Kidney capillary endothelial cell (primary cell): ENCODE results near the gene UNC5A.

ENCODE experiments used
- DNase-seq: peaks from one replicate; pipeline ENCODE4 v3.0.0-alpha.2; 2018; ENCODE audit warnings: low spot score

The UNC5A gene

DNA sequence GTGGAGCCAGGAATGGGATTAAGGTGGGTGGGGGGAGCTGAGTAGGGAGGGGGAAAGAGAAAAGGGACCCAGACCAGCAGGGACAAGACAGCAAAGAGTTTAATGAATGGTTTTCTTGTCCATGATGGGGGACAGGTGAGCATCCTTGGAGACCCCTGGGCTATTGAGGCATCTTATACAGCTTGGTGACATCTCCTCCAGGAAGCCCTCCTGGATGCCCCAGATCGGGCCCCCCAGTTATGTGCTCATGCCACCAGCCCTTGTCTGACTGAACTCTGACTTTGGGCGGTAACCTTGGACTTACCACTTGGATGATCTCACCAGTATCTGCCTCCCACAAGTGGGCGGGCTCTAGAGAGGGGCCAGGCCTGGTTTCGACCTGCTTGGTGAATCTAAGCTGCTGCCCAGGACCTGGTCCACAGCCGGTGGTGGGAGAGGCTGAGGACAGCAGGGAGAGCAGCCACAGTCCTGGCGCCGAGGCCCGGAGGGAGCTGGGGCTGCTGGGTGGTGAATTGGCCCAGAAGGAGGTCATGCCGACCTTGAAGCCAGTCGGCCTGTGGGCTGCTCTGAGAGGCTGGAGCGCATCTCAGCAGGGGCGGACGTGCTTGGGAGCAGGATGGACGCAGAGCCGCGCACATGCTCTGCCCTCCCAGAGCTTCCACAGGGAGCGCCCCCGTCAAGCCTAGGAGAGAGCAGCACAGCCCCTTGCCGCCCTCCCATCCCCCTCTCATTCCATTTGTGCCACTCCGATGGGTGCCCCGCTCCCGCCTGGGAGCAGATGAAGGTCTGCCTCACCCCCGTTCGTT, 36.2 kb downstream of the UNC5A start:
- DNase-seq: no peak

DNA sequence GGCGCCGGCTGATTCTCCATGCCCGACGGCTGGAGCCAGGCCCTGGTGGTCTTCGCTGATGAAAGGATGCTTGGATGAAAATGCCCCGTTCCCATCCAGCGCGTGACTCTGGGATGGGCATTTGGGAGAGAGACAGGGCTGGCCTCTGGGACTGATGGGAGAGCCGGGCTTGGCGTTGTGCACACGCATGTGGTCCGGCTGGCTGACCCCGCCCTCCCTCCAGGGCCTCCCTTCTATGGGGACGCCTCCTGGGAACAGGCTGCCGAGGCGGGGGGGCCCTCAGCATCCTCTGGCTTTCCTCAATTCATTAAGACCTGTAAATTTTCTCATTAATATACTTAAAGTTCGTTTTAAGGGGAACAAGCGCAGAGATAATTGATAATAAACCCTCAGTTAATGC, 36.8 kb downstream of the UNC5A start:
- DNase-seq: no peak

DNA sequence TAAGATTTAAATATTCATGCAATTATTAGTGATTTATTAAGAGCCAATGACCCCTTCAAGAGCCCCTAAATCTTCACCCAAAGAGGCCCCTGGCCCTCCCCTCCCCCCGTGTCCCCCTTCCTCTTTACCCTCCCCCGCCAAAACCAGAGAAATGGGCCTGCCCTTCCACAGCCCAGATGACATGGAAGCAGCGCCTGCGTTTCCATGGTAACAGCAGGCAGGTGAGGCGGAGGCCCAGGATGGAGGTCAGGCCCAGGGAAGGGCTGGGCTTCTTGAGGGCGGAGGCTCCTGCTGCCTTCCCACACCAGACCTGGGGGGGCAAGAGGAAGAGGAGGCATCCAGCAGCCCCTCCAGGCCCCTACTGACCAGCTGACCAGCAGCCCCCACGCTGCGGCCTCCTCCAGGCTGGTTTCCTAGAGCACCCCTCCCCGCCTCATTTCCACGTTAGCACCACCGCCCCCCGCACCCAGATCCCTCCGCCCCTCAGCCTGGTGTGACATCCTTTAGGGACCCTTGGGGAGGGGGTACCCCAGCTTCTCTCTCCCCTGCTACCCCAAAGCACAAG, 37.4 kb downstream of the UNC5A start:
- DNase-seq: no peak

DNA sequence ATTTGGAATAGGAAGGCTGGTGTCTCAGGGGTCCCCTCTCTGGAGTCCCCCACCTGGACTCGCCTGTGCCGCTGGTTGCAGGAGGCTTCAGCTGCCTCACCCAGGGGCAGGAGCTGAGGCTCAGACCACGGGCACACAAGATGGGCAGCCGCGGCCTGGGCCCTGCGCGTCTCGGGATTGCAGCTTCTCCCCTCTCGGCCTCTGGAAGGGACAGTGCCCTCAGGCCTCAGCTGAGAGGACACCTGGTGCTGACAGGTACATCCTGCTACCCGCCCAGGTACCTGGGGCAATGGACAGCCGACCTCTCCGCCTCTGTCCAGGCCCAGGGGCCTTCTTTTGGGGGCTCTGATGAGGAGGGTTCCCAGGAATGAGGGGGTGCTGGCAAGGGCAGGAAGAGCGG, 38.3 kb downstream of the UNC5A start:
- DNase-seq: no peak

DNA sequence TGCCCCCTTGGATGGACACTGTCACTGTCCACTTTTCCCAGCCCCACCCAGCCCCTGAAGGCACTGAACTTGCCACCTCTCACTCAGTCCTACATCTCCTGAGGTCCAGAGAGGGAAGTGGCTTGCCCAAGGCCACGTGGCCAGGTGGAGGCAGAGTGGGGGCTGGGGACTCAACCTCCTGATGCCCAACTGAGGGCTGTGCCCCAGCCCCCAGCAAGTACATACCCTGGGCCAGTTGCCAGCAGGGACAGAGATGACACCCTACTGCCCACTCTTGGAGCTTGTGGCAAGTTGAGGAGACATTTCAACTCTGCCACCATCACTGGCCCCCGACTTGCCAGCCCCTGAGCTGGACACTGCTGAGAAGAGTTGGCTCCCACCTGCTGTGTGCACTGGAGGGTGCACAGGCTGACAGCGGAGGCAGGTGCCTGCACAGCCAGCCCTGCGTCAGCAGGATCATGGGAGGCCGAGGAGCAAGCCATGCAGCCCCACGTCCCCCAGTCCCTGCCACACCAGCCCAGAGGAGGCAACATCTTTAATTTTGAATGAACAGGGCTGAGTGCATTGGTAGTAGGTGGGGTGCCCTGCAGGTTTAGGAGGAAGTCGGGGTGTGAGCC, 39.4 kb downstream of the UNC5A start:
- no peak for DNase-seq

DNA sequence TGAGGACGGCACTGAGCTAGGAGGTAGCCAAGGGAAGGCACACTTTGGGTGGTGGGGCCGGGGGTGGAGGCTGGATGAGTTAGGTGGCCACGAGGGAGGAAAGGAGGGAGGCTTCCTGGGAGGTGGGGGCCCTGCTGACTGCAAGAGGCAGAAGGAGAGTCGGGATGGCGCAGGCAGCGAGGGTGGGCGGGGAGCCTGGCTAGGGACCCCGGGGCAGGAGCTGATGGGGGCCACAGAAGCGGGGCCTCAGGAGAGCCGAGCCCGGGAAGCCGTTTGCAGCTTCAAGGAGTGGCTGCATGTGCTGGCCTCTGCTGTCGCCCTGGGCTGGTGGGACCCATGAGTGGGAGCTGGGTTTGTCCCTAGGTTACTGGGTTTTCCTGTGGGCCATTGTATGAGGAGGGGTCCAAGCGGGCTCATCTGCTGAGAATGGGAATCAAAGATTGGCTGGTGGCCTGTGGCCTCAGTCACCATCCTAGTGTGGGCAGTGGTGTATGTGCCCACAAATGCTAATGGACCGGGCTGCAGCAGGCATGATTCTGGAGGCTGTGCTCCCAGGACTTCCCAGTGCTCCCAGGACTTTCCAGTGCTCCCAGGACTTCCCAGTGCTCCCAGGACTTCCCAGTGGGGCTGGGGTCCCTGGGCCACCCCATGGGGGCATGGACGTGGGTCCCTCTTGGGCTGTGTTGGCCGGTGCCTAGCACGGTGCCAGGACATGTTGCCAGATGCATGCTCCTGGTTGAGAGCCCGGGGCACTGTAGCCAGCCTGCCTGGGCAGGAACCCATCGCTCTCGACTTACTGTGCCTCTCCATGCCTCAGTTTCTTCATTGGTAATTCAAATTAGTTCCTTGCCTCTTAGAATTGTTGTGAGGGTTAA, 40.2 kb downstream of the UNC5A start:
- DNase-seq: no peak

DNA sequence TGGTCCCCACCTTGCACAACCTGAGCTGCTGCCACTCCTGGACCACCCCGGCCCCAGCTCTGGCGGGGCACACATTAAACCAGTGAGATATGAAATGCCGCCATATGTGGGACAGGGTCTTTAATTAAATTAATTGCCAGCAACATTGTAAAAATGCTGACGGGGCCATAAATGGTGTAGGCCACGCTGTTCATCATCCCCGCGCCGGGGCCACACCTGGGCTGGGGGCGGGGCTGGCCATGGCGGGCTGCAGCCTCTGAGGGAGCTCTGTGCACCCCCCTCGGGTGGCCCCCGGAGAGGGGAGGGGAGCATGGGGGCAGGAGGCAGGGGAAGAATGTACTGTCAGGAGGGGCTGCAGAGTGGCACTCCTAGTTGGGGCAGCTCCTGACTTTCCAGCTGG, 41.0 kb downstream of the UNC5A start:
- DNase-seq: no peak

DNA sequence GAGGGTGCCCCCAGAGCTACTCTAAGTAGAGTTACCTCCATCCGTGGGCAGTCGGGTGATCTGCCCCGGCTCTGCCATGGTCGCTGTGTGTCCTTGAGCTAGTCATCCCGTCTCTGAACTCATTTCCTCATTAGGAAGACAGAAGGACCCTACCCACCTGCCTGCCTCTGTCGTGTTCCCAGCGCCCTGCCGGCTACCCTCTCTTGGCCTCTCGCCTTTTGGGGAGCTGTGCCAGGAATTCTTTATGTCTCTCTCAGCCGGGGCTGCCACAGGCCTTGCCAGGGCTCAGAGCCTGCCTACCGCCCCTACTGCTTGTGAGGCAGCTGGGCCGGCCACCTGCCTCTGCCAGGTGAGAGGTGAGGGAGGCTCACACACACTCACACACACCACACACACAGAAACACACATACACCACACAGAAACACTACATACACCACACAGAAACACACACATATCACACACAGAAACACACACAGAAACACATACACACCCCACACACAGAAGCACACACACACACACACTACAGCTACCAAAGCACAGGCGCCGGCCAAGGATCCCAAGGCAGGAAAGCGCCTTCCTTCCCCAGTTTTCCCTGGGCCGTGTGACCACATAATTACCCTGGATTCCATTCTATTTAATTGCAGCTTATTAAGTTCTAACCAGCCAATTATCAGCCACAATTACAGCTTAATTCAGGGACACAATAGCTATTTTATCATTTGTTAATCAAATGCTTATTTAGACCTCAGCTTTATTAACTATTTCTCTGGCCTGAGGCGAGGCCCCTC, 41.7 kb downstream of the UNC5A start:
- DNase-seq: no peak

DNA sequence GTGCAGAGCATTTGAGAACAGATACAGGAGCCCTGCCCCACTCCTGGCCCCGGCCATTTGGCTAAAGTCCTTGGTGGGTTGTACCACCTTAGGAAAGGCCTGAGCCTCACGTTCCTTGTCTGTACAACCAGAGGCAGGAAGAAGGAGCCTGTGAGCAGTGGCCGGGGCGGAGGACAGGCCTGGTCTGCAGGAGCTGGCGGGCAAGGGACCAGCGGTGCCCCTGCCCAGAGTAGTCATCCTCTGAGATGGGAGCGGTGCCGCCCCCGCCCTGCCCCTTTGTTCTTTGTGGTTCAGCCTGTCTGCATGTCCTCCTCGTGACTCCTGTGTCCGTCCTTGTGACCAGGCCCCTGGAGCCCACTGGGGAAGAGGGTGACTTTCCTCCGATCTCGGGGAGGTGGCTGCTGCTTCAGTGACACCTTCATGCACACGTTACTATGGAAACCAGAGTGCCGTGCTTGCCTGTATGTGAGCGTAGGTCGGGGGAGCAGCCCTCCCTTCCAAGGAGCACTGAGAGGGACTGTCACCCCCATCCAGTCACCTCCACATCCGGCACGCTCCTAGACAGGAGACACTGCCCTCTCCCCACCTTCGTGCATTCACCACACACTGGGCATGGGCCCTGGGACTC, 42.9 kb downstream of the UNC5A start:
- DNase-seq: no peak

DNA sequence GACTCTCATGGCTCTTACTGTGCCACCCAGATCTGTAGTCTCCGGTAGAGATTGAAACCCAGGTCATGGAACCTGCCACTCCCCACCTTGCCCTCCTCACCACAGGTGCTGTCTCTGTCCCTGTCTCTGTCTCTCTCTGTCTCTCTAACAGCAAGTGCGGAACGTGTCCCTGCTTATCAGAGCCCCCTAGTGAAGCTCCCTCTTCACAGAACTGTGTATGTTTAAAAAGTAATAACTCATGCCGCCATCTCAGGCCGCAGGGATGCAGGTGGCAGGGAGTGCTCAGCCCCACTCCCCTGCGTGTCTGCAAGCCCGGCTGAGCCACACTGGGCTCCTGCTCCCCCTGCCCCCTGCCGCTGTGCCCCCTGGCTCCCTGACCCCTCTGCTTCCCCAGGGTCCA, 43.8 kb downstream of the UNC5A start:
- DNase-seq: no peak

DNA sequence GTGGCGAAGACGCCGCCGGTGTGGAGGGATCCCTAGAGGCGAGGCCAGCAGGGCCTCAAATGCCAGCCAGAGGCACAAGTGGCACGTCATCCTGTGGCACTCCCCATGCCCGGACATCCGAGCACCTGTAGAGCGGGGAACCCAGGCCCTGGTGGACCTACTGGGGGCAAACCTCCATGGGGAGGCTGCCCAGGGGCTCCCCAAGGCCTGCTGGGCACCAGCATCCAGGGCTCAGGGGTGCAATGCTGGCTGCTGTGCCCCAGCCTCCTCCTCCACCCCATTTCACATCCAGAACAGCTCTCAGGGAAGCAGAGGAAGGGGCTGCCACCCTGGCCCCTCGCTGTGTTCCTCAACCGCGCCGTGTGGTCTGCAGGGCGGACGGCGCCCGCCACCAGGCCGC, 45.2 kb downstream of the UNC5A start:
- no peak for DNase-seq

DNA sequence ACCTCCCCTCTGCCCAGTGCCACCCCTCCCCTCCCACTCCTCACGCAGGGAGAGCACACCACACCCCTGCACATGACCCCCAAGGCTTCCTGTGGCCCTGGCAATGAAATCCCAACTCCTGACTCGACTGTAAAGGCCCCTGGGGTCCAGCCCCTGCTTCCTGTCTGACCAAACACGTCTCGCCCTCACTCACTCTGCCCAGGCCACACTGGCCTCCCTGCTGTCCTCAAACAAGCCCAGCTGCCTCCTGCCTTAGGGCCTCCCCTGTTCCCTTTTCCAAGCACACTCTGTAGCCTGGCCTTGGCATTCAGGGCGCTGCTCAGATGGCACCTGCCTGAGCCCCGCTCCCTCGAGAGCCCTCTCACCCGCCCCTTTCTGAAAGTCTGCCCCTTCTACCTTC, 46.4 kb downstream of the UNC5A start:
- DNase-seq: no peak

DNA sequence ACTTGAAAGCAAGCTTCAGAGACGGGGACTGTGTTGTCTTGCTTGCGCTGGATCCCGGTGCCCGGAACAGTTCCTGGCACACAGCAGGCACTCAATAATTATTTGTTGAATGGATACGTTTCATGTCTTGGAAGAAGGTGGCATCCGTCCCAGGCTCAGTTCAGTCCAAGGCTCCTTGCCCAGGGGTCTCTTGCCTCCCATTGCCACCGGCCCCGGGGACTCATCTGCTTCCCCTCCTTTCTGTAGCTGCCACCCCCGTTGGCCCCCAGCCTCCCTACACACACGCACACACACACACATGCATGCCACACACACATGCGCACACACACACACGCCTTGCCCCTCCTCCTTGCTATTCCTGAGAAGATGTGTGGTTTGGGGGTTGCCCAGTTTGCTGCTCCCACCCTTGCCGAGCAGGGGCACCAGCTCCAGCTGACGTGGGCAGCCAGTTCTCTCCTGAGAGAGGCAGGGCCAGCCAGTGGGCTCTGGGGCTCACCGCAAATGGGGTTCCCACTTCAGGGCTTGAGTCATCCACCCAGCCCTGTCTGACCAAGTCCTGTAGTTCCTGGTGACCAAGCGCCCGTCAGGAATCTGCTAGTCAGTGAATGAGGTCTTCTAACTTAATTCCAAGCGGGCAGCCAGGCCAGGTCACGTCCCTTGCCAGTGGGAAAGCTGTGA, 47.0 kb downstream of the UNC5A start:
- no peak for DNase-seq

DNA sequence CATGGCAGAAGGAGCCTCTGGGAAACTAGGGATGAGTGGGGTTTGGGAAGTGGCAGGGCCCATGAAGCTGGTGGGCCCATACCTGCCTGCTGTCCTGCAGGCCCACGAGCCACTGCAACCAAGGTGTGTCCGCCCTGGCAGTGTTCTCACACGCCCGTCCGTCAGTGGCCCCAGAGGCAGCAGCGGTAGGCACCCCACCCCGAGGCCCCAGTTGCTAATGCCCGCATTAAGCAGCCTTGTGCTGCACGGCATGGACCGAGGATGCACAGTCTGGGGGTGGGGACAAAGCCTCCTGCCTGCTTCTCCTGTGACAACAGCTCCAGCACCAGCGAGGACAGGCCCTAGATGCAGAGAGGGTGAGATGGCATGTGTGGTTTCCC, 47.5 kb downstream of the UNC5A start:
- no peak for DNase-seq

DNA sequence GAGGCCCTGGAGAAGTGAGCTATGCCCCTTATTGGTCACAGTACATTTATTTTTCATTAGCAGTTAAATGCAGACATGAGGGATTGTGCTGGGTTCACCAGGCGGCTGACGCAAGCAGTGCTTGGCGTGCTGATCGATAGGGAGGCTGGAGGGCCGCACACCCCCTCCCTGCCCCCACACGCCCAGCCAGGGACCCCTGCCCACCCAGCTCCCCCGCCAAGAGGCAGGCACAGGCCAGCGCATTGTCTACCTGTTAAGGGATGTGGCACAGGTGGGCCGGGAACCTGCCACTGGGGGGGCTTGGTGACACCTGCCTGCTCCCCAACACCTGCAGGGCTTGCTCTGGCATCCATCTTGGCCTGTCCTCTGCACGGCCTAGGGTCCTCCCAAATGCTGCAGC, 49.6 kb downstream of the UNC5A start:
- no peak for DNase-seq

DNA sequence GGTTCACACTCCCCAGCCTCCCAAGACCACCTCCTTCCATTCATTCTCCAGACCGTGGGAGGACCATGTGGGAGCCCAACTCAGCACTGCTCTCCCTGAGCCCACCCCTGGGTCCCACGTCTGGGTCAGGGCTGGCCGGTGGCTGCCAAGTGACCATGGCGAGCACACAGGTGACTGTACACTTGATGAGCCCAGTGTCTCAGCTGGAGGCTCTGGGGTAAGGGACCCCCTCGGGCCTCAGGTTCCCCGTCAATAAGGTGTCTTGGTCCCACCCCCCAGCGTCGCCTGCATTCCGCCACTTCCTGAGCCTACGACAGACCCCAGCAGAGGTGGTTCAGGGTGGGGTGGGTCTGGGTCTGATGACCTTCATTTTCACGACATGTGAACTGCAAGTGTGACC, 50.0 kb downstream of the UNC5A start:
- DNase-seq: no peak

DNA sequence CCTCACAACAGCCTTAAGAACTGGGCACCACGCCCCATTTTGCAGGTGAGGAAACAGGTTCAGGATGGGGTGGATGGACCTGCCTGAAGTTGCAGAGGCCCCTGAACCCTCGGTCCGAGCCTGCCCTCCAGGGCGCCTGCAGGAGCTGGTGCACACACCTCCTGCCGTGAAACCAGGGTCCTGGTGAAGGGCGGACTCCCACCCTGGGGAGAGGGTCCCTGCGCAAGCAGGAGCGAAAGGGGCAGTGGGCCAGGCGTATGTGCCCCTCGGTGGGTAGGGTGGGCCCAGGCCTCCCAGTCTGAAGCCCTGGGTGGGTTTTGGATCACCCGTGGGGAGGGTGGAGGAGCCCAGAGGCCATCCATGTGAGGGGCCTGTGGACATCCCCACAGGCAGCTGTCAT, 50.9 kb downstream of the UNC5A start:
- DNase-seq: no peak

DNA sequence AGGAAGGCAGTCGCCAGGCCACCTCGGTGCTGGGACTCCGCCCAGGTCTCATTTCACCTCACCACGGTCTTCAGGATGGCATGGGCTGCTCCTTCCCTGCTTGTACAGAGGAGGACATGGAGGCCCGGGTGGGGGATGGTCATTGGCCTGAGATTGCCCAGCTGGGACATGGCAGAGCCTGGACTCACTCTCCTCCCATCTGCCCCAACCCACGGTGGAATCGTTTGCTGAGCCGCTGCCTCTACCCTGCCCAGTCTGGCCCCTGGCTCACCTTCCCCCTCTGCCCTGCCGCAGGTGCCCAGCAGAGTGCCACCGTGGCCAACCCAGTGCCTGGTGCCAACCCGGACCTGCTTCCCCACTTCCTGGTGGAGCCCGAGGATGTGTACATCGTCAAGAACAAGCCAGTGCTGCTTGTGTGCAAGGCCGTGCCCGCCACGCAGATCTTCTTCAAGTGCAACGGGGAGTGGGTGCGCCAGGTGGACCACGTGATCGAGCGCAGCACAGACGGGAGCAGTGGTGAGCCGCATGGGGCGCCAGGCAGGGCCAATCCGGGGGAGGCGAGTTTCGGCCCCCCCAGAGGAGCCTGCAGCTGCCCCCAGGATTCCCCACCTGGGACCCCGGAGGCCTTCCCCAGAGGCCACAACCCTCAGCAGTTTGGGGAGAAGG, 52.1 kb downstream of the UNC5A start:
- DNase-seq: no peak

DNA sequence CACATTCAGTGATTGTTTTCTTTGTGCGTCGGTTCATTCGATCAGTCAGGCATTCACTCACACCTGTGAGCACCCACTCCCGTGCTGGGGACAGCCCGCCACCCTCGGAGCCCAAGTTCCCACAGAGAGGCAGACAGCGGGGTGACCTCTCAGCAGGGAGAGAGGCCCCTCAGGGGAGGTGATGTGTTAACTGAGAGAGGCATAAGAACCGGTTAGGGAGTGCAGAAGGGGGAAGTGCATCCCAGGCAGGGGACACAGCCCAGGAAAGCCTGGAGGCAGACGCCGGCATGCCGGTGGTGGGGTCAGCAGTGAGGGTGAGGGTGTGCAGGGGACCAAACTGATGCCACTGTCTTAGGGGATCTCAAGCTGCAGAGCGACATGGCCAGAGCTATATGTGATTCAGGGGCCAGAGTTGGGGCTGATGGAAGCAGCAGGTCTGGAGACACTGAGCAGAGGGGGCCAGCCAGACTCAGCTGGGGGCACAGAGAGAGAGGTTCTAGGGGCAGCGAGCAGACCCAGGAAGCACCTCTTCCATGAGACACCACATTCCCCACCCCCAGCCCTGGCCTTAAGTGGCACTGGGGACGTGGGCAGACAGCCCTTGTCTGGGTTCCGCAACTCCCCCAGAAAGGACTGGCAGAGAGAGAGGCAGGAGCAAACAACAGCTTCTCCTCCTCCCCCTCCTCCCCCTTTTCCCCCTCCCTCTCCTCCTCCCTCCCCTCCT, 52.8 kb downstream of the UNC5A start:
- no peak for DNase-seq

DNA sequence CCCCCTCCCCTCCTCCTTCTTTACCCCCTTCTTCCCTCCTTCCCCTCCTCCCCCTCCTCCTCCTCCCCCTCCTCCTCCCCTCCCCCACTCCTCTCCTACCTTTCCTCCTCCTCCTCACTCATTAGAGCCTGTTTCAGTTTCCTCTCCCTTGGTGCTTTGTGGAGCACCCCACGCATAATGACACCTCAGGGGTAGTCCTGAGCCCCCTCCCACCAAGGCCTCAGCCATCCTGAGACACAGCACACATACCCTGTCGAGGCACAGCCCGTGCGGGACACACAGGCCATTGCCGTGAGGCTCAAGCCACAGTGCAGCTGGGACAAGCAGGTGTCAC, 53.4 kb downstream of the UNC5A start:
- DNase-seq: no peak
